ENCODE data around the gene FAHD2A. TPM values are rescaled to one million over a fixed set of nuclear protein-coding genes. Genes with fewer than 3 reads are reported as not detected.

FAHD2A gene
- total and polyA plus RNA-seq, 7 donors: 8.9 to 30.5 (median 19.4) TPM

- Histone ChIP-seq H3K27ac (no peak overlapping the region), H3K27me3 (no peaks in the 10 kb centered on the region), H3K4me1 (no peaks in the 10 kb centered on the region), H3K9me3 (no peaks in the 10 kb centered on the region), H3K36me3 (peaks cover 0 to 10% (median 3%) of the 10 kb centered on the region in 4 donors), H3K4me3 (no peak overlapping the region)
- DNase-seq: peak; percentile 35
- 85 to 86% methylated on average over 22 of the region's 22 CpGs for WGBS, 2 donors
- intact Hi-C loops (cut with DNase I): no loop called here
- TF ChIP-seq EP300 (IDR thresholded peaks at IDR 0.05) (no peak), POLR2A (IDR thresholded peaks at IDR 0.05) (no peak), POLR2AphosphoS5 (IDR thresholded peaks at IDR 0.05) (no peak), CTCF (IDR thresholded peaks at IDR 0.05) (no peak)
Observed at GRCh38 chr2:95381212-95382191, 21.0 kb upstream of the FAHD2A start.

GRCh38 chr2:95382192-95382591, 20.3 kb upstream of the FAHD2A start:
- Histone ChIP-seq H3K4me1 (no peaks in the 10 kb centered on the region), H3K4me3 (no peak overlapping the region), H3K36me3 (peaks cover 0 to 6% (median 2%) of the 10 kb centered on the region in 4 donors), H3K9me3 (no peaks in the 10 kb centered on the region), H3K27me3 (no peaks in the 10 kb centered on the region), H3K27ac (no peak overlapping the region)
- TF ChIP-seq POLR2A (IDR thresholded peaks at IDR 0.05) (no peak), EP300 (IDR thresholded peaks at IDR 0.05) (no peak), POLR2AphosphoS5 (IDR thresholded peaks at IDR 0.05) (no peak), CTCF (IDR thresholded peaks at IDR 0.05) (no peak)
- intact Hi-C loops (cut with DNase I): no loop called here
- WGBS, 2 donors: 94 to 95% methylated on average over 20 of the region's 20 CpGs
- peak; percentile 24 for DNase-seq

GRCh38 chr2:95382686-95383634, 19.5 kb upstream of the FAHD2A start:
- no peak for TF ChIP-seq POLR2A (IDR thresholded peaks at IDR 0.05)
- no peak for TF ChIP-seq CTCF (IDR thresholded peaks at IDR 0.05)
- TF ChIP-seq EP300 (IDR thresholded peaks at IDR 0.05): no peak
- TF ChIP-seq POLR2AphosphoS5 (IDR thresholded peaks at IDR 0.05): no peak
- Histone ChIP-seq H3K27ac (no peak overlapping the region), H3K27me3 (peaks cover 0 to under 1% (median 0%) of the 10 kb centered on the region in 3 donors), H3K4me1 (no peaks in the 10 kb centered on the region), H3K4me3 (no peak overlapping the region), H3K9me3 (no peaks in the 10 kb centered on the region), H3K36me3 (peaks cover 0 to 3% (median 1%) of the 10 kb centered on the region in 4 donors)
- intact Hi-C loops (cut with DNase I): no loop called here
- DNase-seq: peak; percentile 52
- 87 to 88% methylated on average over 14 of the region's 14 CpGs for WGBS, 2 donors

- H3K4me3 ChIP-seq: no peak overlapping the region
- WGBS, 2 donors: 86 to 93% methylated on average over 9 of the region's 9 CpGs
- H3K27me3 ChIP-seq: peaks cover 0 to 7% (median 0%) of the 10 kb centered on the region in 3 donors
- no peaks in the 10 kb centered on the region for H3K9me3 ChIP-seq
- DNase-seq: no peak
- TF ChIP-seq EP300 (IDR thresholded peaks at IDR 0.05): no peak
- peaks cover 0 to under 1% (median 0%) of the 10 kb centered on the region in 4 donors for H3K4me1 ChIP-seq
- no peaks in the 10 kb centered on the region for H3K36me3 ChIP-seq
- intact Hi-C loops (cut with DNase I): no loop called here
- H3K27ac ChIP-seq: no peak overlapping the region
Observed at GRCh38 chr2:95383635-95384027, 18.9 kb upstream of the FAHD2A start.
